Stimulated activated CD8-positive, alpha-beta memory T cell treated with anti-CD3 and anti-CD28 coated beads, Interleukin-15, amount 100 ng/mL, for 1 hour (primary cell): Measurements from ENCODE around the gene TMEM170B.

ENCODE experiments used
- DNase-seq: peaks from one replicate; pipeline ENCODE4 v3.0.0-alpha.2; 2020; ENCODE audit warnings: low read depth

TMEM170B gene

GRCh38 chr6:11616200-11616611 is 78.7 kb downstream of the TMEM170B start:
- no peak for DNase-seq

GRCh38 chr6:11618533-11618932 is 81.0 kb downstream of the TMEM170B start:
- DNase-seq, result no peak

- DNase-seq, result no peak
Measured at GRCh38 chr6:11621119-11621518, 83.6 kb downstream of the TMEM170B start.

GRCh38 chr6:11622156-11622555 is 84.6 kb downstream of the TMEM170B start:
- no peak for DNase-seq

- DNase-seq, result no peak
Measured at GRCh38 chr6:11623272-11623671, 85.7 kb downstream of the TMEM170B start.

GRCh38 chr6:11625302-11625701 is 87.8 kb downstream of the TMEM170B start:
- DNase-seq, result no peak

- no peak for DNase-seq
Measured at GRCh38 chr6:11626356-11626755, 88.8 kb downstream of the TMEM170B start.

GRCh38 chr6:11628562-11628961 is 91.0 kb downstream of the TMEM170B start:
- DNase-seq, result no peak

- no peak for DNase-seq
Measured at GRCh38 chr6:11631008-11631407, 93.5 kb downstream of the TMEM170B start.

- no peak for DNase-seq
Measured at GRCh38 chr6:11631539-11631938, 94.0 kb downstream of the TMEM170B start.

GRCh38 chr6:11632231-11632630 is 94.7 kb downstream of the TMEM170B start:
- DNase-seq, result no peak

- no peak for DNase-seq
Measured at GRCh38 chr6:11632795-11633511, 95.4 kb downstream of the TMEM170B start.
